GM18907 (cell line): Measurements from ENCODE around the gene C6orf62.
"Not testable (repeated sequence)": the region's sequence is repeated elsewhere in the genome, so short reads cannot be mapped to it uniquely, and the experiment has no call there.

Experiments
- ATAC-seq: cut with Tn5 transposase; IDR thresholded peaks from one replicate; pipeline ENCODE4 v1.9.1; 2021; ENCODE audit warnings: mild to moderate bottlenecking, moderate library complexity; ENCODE audit not compliant: unreplicated experiment

Gene C6orf62

GRCh38 chr6:24668997-24669361 lies 50.0 kb downstream of the C6orf62 start:
- no peak for ATAC-seq

DNA sequence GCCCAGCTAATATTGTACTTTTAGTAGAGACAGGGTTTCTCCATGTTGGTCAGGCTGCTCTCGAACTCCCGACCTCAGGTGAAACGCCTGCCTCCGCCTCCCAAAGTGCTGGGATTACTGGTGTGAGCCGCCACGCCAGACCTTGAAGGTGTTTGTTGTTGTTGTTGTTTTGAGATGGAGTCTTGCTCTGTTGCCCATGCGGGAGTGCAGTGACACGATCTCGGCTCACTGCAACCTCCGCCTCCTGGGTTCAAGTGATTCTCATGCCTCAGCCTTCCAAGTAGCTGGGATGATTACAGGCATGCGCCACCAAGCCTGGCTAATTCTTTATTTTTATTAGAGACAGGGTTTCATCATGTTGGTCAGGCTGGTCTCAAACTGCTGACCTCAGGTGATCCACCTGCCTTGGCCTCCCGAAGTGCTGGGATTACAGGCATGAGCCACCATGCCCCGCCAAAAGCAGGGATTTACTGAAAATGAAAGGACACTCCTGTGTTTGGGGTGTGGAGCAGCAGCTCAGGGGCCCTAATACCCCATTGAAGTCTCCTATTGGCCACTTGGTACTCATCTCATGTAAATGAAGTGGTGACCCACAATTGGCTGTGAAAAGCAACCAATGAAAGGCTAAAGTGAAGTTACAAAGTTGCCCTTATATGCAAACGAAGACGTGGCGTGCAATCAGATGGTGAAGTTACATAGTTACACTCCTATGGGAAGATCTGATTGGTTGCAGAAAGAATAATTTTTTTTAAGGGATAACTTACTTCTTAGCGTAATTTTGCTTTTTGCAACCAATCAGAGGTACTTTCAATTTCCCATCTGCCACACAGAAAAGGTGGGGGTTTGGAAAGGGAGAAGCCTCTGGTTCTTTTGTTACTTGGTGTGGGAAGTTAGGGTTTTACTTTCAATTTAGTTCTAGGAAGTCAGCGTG lies 50.6 kb downstream of the C6orf62 start:
- ATAC-seq = not testable (repeated sequence)

- ATAC-seq = peak; percentile 3
Measured at GRCh38 chr6:24667378-24667803, 51.6 kb downstream of the C6orf62 start.

- peak; percentile 96 for ATAC-seq
Measured at GRCh38 chr6:24666641-24667377, 52.1 kb downstream of the C6orf62 start, which contains the start of the genes ACOT13 and TDP2. ACOT13 (plus strand) TSS chr6:24667077; CDS start chr6:24667264, 187 bp downstream. TDP2 (minus strand) TSS chr6:24666899; CDS start chr6:24666862, 37 bp downstream.

DNA sequence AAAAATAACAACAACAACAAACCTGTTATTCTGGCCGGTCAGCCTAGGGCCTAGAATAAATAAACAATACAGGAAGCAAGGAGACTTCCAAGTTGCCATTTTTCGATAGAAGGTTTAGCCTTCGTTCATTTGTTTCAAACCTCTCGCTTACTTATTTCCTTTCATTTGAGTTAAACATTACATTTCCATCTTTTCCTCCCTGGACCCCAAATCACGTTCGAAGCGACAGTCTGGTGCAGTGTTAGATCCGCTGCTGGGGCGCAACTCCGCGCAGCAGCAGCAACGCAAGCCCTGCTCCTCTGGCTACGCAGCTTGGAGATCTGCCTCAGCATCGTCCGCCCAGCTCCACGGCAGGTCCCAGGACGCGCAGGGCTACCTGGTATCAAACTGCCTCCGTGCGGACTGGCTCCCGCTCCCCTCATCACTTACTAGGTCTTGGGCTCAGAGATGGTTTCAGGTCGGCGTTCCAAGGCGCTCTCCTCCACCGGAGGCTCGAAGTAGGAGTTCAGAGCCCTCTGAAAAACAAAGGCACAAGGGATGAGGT lies 52.8 kb downstream of the C6orf62 start:
- ATAC-seq = peak; percentile 42

DNA sequence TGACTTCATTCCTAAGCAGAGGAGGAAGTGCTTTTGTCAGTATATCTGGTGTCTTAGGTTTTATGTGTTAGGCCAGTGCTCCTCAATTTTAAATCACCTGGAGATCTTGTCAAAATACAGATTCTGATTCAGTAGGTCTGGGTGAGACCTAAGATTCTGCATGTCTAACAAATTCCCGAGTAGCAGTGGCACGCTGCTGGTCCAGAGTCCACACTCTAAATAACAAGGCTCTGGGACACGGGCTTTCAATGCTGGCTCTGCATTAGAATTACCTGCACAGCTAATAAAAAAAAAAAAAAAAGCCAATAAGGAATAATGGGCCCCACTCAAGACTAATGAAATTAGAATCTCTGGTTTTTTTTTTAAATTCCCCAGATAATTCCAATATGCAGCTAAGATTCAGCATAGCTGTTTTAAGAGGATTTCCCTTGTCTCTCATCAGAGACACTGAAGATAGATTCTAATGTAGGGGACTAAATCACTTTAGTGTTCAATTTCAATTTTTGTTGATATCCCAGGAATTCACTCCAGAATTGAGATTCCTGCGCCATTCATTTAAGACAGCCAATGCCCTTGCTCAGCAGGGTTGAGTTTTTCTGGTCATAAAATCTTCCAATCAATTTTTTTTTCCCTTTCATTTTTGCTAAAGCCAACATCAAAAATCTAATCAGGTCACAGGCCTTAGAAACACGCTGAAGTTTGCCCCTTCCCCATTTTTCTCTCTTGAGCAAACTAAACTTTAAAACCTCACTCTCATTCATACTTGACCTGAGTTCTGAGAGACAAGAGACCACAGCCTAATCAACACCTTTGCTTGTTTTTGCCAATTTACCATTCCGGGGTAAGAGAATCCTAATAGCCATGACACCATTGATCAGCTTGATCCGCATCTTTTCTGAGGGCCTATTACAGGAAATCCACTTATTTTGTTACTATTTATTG lies 54.6 kb downstream of the C6orf62 start:
- ATAC-seq = no peak

- ATAC-seq = no peak
Measured at GRCh38 chr6:24663189-24663588, 55.8 kb downstream of the C6orf62 start.

GRCh38 chr6:24662236-24662635 lies 56.7 kb downstream of the C6orf62 start:
- ATAC-seq = no peak

GRCh38 chr6:24661759-24662158 lies 57.2 kb downstream of the C6orf62 start:
- not testable (repeated sequence) for ATAC-seq

DNA sequence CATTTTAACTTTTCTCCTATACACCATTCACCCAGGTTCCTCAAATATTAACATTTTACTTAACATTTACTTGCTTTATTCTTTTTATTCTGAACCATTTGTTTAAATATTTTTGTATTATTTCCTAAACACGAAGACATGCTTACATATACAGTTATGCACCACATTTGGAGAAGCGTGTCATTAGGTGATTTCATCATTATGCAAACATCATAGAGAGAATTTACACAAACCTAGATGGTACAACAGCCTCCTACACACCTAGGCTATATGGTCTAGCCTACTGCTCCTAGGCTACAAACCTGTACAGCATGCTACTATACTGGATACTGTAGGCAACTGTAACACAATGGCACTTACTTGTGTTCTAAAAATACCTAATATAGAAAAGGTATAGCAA lies 58.8 kb downstream of the C6orf62 start:
- ATAC-seq = no peak

DNA sequence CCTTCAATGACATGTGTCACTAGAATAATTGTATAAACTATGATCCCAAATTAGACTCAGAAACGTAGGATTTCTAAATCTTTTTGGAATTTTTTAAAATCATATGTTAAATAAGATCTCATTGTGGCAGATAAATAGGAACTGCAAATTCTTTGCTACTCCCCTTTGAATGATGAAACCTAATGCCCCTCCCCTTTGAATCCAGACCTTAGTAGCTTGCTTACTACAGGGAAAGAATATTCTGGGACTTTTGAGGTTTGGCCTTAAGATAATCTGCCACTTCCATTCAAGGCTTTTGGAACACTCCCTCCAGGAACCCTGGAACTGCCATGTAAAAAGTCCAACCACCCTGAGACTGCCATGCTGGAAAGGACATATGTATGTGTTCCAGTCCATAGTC lies 59.4 kb downstream of the C6orf62 start:
- ATAC-seq = no peak

DNA sequence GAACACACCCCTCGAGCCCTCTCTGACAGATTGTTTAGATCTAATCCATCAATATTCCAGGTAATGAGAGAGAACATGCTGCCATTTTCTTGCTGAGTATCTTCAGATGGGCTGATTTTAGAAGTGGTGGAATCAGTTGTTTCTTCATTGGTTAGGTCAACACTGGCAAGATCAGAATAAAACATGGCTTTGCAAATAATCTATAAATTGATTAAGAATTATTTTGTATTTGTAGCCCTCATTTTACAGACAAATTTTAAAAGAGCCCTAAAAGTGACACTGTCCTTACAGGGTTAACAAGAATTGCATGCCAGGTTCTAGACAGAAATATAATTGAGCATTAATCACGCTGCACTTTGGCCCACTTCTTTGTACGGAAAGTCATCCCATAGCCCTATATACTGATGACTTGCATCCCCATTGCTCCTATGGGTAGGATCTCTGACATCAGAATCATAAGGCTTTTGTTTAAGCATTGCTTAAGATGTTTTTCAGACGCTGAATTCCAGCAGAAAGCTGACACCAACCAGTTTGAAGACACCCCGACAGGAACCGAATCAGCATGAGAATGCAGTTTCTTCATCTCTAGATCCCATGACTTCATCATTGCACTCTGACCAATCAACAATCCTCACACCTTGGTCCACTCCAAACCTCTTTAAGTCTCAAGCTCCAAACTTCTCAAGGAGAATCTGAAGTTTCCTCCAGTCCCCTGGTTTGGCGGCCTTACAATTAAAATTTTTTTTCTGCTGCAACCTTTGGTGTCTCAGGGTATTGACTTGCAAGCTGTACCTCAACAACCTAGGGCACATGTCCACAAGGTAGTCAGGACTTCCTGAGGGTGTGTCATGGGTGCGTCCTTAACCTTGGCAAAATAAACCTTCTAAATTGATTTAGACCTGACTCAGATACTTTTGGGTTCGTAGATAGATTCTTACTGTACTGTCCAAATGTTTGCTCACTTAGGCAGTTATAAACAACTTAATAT lies 60.1 kb downstream of the C6orf62 start:
- no peak for ATAC-seq

GRCh38 chr6:24655215-24655614 lies 63.7 kb downstream of the C6orf62 start:
- ATAC-seq = no peak
